PC-9 (cell line): Measurements from ENCODE around the gene USP11. TPM values are rescaled to one million over a fixed set of nuclear protein-coding genes. Genes with fewer than 3 reads are reported as not detected.

Experiments
- BruUV-seq: library from RNA; stranded (reverse); fragments of 400-500 nt; replicated peaks from 2 replicates; lab custom pipeline; 2021; lab: Mats Ljungman, UMichigan
- CTCF ChIA-PET: fragments of 300-600 bp; sonication (Branson Sonifier 250); formaldehyde crosslinking; loops from one replicate; lab custom pipeline; 2022; ENCODE audit warnings: antibody characterized with exemption; lab: Charles Lee
- POLR2A ChIA-PET: fragments of 300-600 bp; sonication (Branson Sonifier 250); formaldehyde crosslinking; loops from one replicate; lab custom pipeline; 2022; ENCODE audit warnings: antibody characterized with exemption; ENCODE audit not compliant: unreplicated experiment; lab: Charles Lee
- DNase-seq, 2 experiments: peaks; one replicate each; pipeline versions ENCODE4 v3.0.0 to v3.0.0-alpha.2; 2015 to 2022; ENCODE audit warnings: mixed read lengths in 1 of 2
- H2AFZ ChIP-seq: fragments of 200-600 bp; sonication (generic); 2 replicates; pipeline ENCODE4 v1.8.1; 2017; ENCODE audit warnings: antibody characterized with exemption
- H3F3A ChIP-seq: fragments of 200-600 bp; sonication (generic); 2 replicates; pipeline ENCODE4 v1.8.1; 2017; ENCODE audit warnings: antibody characterized with exemption, mild to moderate bottlenecking, low read depth; ENCODE audit not compliant: insufficient read depth
- H3K27ac ChIP-seq: fragments of 200-600 bp; sonication (generic); 2 replicates; pipeline ENCODE4 v1.6.1; 2016; ENCODE audit warnings: mixed run types
- H3K27me3 ChIP-seq: fragments of 200-600 bp; sonication (generic); 2 replicates; pipeline ENCODE4 v1.6.1; 2016; ENCODE audit warnings: low read depth, mixed run types; ENCODE audit not compliant: insufficient read depth
- H3K36me3 ChIP-seq: fragments of 200-600 bp; sonication (generic); 2 replicates; pipeline ENCODE4 v1.6.1; 2016; ENCODE audit warnings: low read depth, mixed run types
- H3K4me1 ChIP-seq: fragments of 200-600 bp; sonication (generic); replicated peaks from 2 replicates; pipeline ENCODE4 v1.6.1; 2016; ENCODE audit warnings: mixed run types; ENCODE audit not compliant: insufficient read depth
- H3K4me2 ChIP-seq: fragments of 200-600 bp; sonication (generic); 2 replicates; pipeline ENCODE4 v1.6.1; 2017; ENCODE audit warnings: mixed run types
- H3K4me3 ChIP-seq: fragments of 200-600 bp; sonication (generic); 2 replicates; pipeline ENCODE4 v1.6.1; 2016; ENCODE audit warnings: mixed run types
- H3K79me2 ChIP-seq: fragments of 200-600 bp; sonication (generic); 2 replicates; pipeline ENCODE4 v1.6.1; 2017; ENCODE audit warnings: low read depth, mixed run types
- H3K9me2 ChIP-seq: fragments of 200-600 bp; sonication (generic); 2 replicates; pipeline ENCODE4 v1.8.1; 2017; ENCODE audit warnings: mild to moderate bottlenecking; ENCODE audit not compliant: insufficient read depth
- H3K9me3 ChIP-seq: fragments of 200-600 bp; sonication (generic); 2 replicates; pipeline ENCODE4 v1.8.1; 2016; ENCODE audit warnings: low read depth; ENCODE audit not compliant: insufficient read depth
- H4K20me1 ChIP-seq: fragments of 200-600 bp; sonication (generic); 2 replicates; pipeline ENCODE4 v1.8.1; 2017; ENCODE audit not compliant: insufficient read depth
- EZH2 ChIP-seq: fragments of 200-600 bp; sonication (generic); IDR thresholded peaks from 2 replicates; pipeline ENCODE4 v1.8.0; 2017; ENCODE audit warnings: antibody characterized with exemption, low read depth
- intact Hi-C: fragments of 100-400 bp; cut with micrococcal nuclease; formaldehyde crosslinking; loops from one replicate; pipeline ENCODE4 v1.10.0; 2022; ENCODE audit not compliant: unreplicated experiment
- total RNA-seq: library from RNA; stranded (reverse); gene quantifications from 2 replicates; pipeline ENCODE4 v1.2.3, GENCODE V29; 2021
- TF ChIP-seq, protein P1 (sequence below): fragments of 200-600 bp; sonication (generic); conservative IDR thresholded peaks from 2 replicates; pipeline ENCODE4 v1.6.1; 2017; ENCODE audit warnings: mixed run types, antibody characterized with exemption, mild to moderate bottlenecking, moderate library complexity

USP11 gene
- total RNA-seq, 1 experiment from 2014 or later = 25.3 TPM

DNA sequence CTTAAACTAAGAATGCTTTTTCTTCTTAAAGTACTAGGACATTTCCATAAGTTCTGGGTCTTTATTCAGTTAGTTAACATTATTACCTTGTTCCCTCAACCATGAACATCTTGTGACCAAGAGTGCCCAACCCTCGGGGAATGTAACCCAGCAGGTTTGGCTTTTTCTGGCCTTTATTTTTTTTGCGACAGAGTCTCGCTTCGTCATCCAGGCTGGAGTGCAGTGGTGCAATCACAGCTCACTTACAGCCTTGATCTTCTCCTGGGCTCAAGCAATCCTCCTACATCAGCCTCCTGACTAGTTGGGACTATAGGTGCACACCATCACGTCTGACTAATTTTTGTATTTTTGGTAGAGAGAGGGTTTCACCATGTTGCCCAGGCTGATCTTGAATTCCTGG, 65.1 kb downstream of the USP11 start:
- Histone ChIP-seq H4K20me1 (no peaks in the 10 kb centered on the region), H2AFZ (no peak overlapping the region), H3K27ac (peak overlapping the region; percentile 94), H3K27me3 (no peaks in the 10 kb centered on the region), H3K36me3 (no peaks in the 10 kb centered on the region), H3K9me2 (no peaks in the 10 kb centered on the region), H3K4me3 (no peak overlapping the region), H3K9me3 (no peaks in the 10 kb centered on the region), H3F3A (peaks cover 4% of the 10 kb centered on the region; the same call in 1 of the 2 replicates), H3K4me1 (peaks cover 22% of the 10 kb centered on the region), H3K79me2 (no peaks in the 10 kb centered on the region), H3K4me2 (peak overlapping the region; percentile 53; the same call in 1 of the 2 replicates)
- BruUV-seq = no TSS peak
- peak; percentile 62 to 80 for DNase-seq
- ChIA-PET CTCF (no interaction called here), POLR2A (interaction anchor here (0.6 to 0.7 kb wide), 2 partner anchors 80 to 203 kb away, joined by 4 to 5 read pairs; no protein-coding TSS in a partner anchor)
- no peak for TF ChIP-seq EZH2
- TF ChIP-seq, protein P1, sequence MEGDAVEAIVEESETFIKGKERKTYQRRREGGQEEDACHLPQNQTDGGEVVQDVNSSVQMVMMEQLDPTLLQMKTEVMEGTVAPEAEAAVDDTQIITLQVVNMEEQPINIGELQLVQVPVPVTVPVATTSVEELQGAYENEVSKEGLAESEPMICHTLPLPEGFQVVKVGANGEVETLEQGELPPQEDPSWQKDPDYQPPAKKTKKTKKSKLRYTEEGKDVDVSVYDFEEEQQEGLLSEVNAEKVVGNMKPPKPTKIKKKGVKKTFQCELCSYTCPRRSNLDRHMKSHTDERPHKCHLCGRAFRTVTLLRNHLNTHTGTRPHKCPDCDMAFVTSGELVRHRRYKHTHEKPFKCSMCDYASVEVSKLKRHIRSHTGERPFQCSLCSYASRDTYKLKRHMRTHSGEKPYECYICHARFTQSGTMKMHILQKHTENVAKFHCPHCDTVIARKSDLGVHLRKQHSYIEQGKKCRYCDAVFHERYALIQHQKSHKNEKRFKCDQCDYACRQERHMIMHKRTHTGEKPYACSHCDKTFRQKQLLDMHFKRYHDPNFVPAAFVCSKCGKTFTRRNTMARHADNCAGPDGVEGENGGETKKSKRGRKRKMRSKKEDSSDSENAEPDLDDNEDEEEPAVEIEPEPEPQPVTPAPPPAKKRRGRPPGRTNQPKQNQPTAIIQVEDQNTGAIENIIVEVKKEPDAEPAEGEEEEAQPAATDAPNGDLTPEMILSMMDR = no peak
- intact Hi-C loops = loop anchor here (5.0 kb wide), 2 partner anchors 66 to 81 kb away; partner anchors contain the start of genes CDK16 and USP11

Other genes starting within 250 kb of the USP11 start
- 0.33 TPM in 1 of 2 replicates, not detected in the other for gene RGN, start 154.6 kb upstream of the USP11 start, total RNA-seq
- 58.2 and 61.9 TPM in 2 replicates for gene NDUFB11, start 88.3 kb upstream of the USP11 start, total RNA-seq
- gene RBM10, start 87.8 kb upstream of the USP11 start, total RNA-seq = 31.9 and 34.8 TPM in 2 replicates
- 121 and 126 TPM in 2 replicates for gene UBA1, start 39.2 kb upstream of the USP11 start, total RNA-seq
- 67.7 and 82.1 TPM in 2 replicates for gene CDK16, start 14.3 kb upstream of the USP11 start, total RNA-seq
- gene ZNF157, start 137.6 kb downstream of the USP11 start, total RNA-seq = not detected in 2 replicates